HFFc6 (cell line): ENCODE measurements around the gene EFCAB8. TPM values are rescaled to one million over a fixed set of nuclear protein-coding genes. Genes with fewer than 3 reads are reported as not detected.

Experiments used
- DNase-seq: peaks from one replicate; pipeline ENCODE4 v3.0.0-alpha.2; 2018
- H3K27ac Mint-ChIP-seq: 2 replicates; pipeline ENCODE4 v1.8.0; 2020; ENCODE audit warnings: mild to moderate bottlenecking, mixed read lengths
- H3K27me3 Mint-ChIP-seq: 2 replicates; pipeline ENCODE4 v1.8.0; 2021; ENCODE audit warnings: mild to moderate bottlenecking, moderate library complexity, mixed read lengths; ENCODE audit not compliant: insufficient read depth
- H3K36me3 Mint-ChIP-seq: 2 replicates; pipeline ENCODE4 v1.8.0; 2021; ENCODE audit warnings: low read depth, mixed read lengths
- H3K4me1 Mint-ChIP-seq: 2 replicates; pipeline ENCODE4 v1.8.0; 2020; ENCODE audit warnings: low read depth, mixed read lengths
- H3K4me3 Mint-ChIP-seq: 2 replicates; pipeline ENCODE4 v1.8.0; 2020; ENCODE audit warnings: mild to moderate bottlenecking, moderate library complexity, mixed read lengths
- H3K9me3 Mint-ChIP-seq: 2 replicates; pipeline ENCODE4 v1.8.0; 2020; ENCODE audit warnings: mild to moderate bottlenecking, mixed read lengths
- CTCF ChIP-seq: fragments of 200-600 bp; sonication (generic); IDR thresholded peaks from 2 replicates; pipeline ENCODE4 v1.5.0; 2021; ENCODE audit warnings: antibody characterized with exemption, mild to moderate bottlenecking
- total RNA-seq, 6 experiments: library from RNA; stranded (reverse); fragmentation: NEBNext Ultra II Directional; extraction: Animal tissue kit (Norgen Biotek cat#: 25700); gene quantifications; 2 replicates in 1 of 6; 3 replicates in 5 of 6; pipeline ENCODE4 v1.2.3, GENCODE V29; 2021

The EFCAB8 gene
- total RNA-seq, 6 experiments from 2014 or later: not detected

GRCh38 chr20:32848846-32849245, 9.9 kb upstream of the EFCAB8 start:
- Mint-ChIP-seq H3K27ac (no peak overlapping the region), H3K4me3 (no peak overlapping the region), H3K36me3 (peaks cover 48% of the 10 kb centered on the region), H3K4me1 (peaks cover 25% of the 10 kb centered on the region), H3K27me3 (no peaks in the 10 kb centered on the region), H3K9me3 (no peaks in the 10 kb centered on the region)
- no peak for TF ChIP-seq CTCF
- no peak for DNase-seq

GRCh38 chr20:32849577-32849976, 9.1 kb upstream of the EFCAB8 start:
- Mint-ChIP-seq H3K4me1 (peaks cover 25% of the 10 kb centered on the region), H3K36me3 (peaks cover 44% of the 10 kb centered on the region), H3K27ac (no peak overlapping the region), H3K4me3 (no peak overlapping the region), H3K27me3 (no peaks in the 10 kb centered on the region), H3K9me3 (no peaks in the 10 kb centered on the region)
- no peak for TF ChIP-seq CTCF
- no peak for DNase-seq

GRCh38 chr20:32855387-32855786, 3.3 kb upstream of the EFCAB8 start:
- no peak overlapping the region for H3K4me3 Mint-ChIP-seq
- H3K27ac Mint-ChIP-seq: no peak overlapping the region
- H3K36me3 Mint-ChIP-seq: peaks cover 36% of the 10 kb centered on the region
- no peak for TF ChIP-seq CTCF
- no peaks in the 10 kb centered on the region for H3K9me3 Mint-ChIP-seq
- H3K4me1 Mint-ChIP-seq: no peaks in the 10 kb centered on the region
- no peak for DNase-seq
- no peaks in the 10 kb centered on the region for H3K27me3 Mint-ChIP-seq

GRCh38 chr20:32858189-32858588, 534 bp upstream of the EFCAB8 start:
- TF ChIP-seq CTCF: no peak
- Mint-ChIP-seq H3K27ac (no peak overlapping the region), H3K4me3 (no peak overlapping the region), H3K4me1 (no peaks in the 10 kb centered on the region), H3K27me3 (no peaks in the 10 kb centered on the region), H3K9me3 (no peaks in the 10 kb centered on the region), H3K36me3 (peaks cover 28% of the 10 kb centered on the region)
- DNase-seq: no peak

GRCh38 chr20:32861446-32861845, 2.7 kb downstream of the EFCAB8 start:
- H3K4me3 Mint-ChIP-seq: no peak overlapping the region

More at GRCh38 chr20:32861446-32861845, 2.7 kb downstream of the EFCAB8 start:
- no peak for DNase-seq
- TF ChIP-seq CTCF: no peak
- Mint-ChIP-seq H3K27ac (no peak overlapping the region), H3K36me3 (peaks cover 13% of the 10 kb centered on the region), H3K4me1 (no peaks in the 10 kb centered on the region), H3K27me3 (no peaks in the 10 kb centered on the region), H3K9me3 (no peaks in the 10 kb centered on the region)
